ENCODE data around the gene TM7SF3.

TM7SF3 gene

GRCh38 chr12:27002141-27002540 lies 12.0 kb downstream of the TM7SF3 start:
- H3K9me3 ChIP-seq: no peaks in the 10 kb centered on the region
- peaks cover 9% of the 10 kb centered on the region for H3K4me1 ChIP-seq
- no peak for DNase-seq
- H3K4me3 ChIP-seq (ENCODE audit: low read depth, low read length): no peak overlapping the region
- H3K36me3 ChIP-seq: peaks cover 6% of the 10 kb centered on the region
- no peaks in the 10 kb centered on the region for H3K27me3 ChIP-seq
- no peak for TF ChIP-seq CTCF (IDR thresholded peaks at IDR 0.05; ENCODE audit: low read depth, low read length)

GRCh38 chr12:27001663-27002062 lies 12.5 kb downstream of the TM7SF3 start:
- Histone ChIP-seq H3K4me3 (ENCODE audit: low read depth, low read length) (no peak overlapping the region), H3K9me3 (no peaks in the 10 kb centered on the region), H3K4me1 (peaks cover 9% of the 10 kb centered on the region), H3K27me3 (no peaks in the 10 kb centered on the region), H3K36me3 (peaks cover 7% of the 10 kb centered on the region)
- DNase-seq: no peak
- no peak for TF ChIP-seq CTCF (IDR thresholded peaks at IDR 0.05; ENCODE audit: low read depth, low read length)

DNA sequence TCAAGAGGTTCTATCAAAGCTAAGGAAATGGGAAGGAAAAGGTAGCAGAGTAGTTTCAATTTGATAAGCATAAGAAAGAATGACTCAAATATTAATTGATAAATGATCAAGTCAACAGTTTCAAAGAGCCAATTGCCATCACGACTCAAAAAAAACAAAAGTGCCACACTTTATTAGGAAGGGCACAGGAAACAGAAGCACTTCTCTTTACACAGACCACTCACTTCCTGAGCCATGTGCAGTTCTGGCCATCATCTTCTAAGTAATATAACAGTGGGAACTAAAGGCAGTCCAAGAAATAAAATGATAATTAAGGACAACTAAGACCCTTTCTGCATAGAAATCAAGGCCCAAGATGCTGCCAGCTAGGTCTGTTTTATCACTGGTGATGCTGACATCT lies 13.2 kb downstream of the TM7SF3 start:
- no peaks in the 10 kb centered on the region for H3K9me3 ChIP-seq
- peaks cover 9% of the 10 kb centered on the region for H3K4me1 ChIP-seq
- H3K4me3 ChIP-seq (ENCODE audit: low read depth, low read length): no peak overlapping the region
- peaks cover 9% of the 10 kb centered on the region for H3K36me3 ChIP-seq
- DNase-seq: no peak
- H3K27me3 ChIP-seq: no peaks in the 10 kb centered on the region
- TF ChIP-seq CTCF (IDR thresholded peaks at IDR 0.05; ENCODE audit: low read depth, low read length): no peak

- peaks cover 24% of the 10 kb centered on the region for H3K36me3 ChIP-seq
- no peak for DNase-seq
- H3K4me1 ChIP-seq: no peaks in the 10 kb centered on the region
- TF ChIP-seq CTCF (IDR thresholded peaks at IDR 0.05; ENCODE audit: low read depth, low read length): no peak
- H3K4me3 ChIP-seq (ENCODE audit: low read depth, low read length): no peak overlapping the region
- H3K27me3 ChIP-seq: no peaks in the 10 kb centered on the region
- no peaks in the 10 kb centered on the region for H3K9me3 ChIP-seq
These were observed 17.2 kb downstream of the TM7SF3 start for GRCh38 chr12:26997003-26997402.

- Histone ChIP-seq H3K4me3 (ENCODE audit: low read depth, low read length) (no peak overlapping the region), H3K36me3 (peaks cover 24% of the 10 kb centered on the region), H3K4me1 (no peaks in the 10 kb centered on the region), H3K9me3 (no peaks in the 10 kb centered on the region), H3K27me3 (no peaks in the 10 kb centered on the region)
- DNase-seq: no peak
- TF ChIP-seq CTCF (IDR thresholded peaks at IDR 0.05; ENCODE audit: low read depth, low read length): no peak
These were observed 18.5 kb downstream of the TM7SF3 start for GRCh38 chr12:26995706-26996105.

DNA sequence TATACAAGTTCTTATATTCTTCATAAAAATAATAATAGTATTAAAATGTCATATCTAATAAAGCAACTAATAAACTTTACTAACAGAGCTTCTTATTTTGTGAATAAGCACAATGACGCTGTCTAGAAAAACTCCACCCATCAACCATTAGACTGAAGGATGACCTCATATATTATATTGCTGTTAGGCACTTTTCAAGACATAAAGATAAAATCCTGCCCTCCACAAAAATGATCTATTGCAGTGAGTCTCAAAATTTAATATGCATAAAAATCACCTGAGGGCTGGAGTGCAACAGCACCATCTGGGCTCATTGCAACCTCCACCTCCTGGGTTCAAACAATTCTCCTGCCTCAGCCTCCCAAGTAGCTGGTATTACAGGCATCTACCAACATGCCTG lies 20.1 kb downstream of the TM7SF3 start:
- DNase-seq: no peak
- Histone ChIP-seq H3K36me3 (peaks cover 27% of the 10 kb centered on the region), H3K4me1 (no peaks in the 10 kb centered on the region)

More for the DNA sequence above, 20.1 kb downstream of the TM7SF3 start:
- TF ChIP-seq CTCF (IDR thresholded peaks at IDR 0.05; ENCODE audit: low read depth, low read length): no peak
- H3K27me3 ChIP-seq: no peaks in the 10 kb centered on the region
- H3K4me3 ChIP-seq (ENCODE audit: low read depth, low read length): no peak overlapping the region
- H3K9me3 ChIP-seq: no peaks in the 10 kb centered on the region
